ENCODE measurements around the gene HECW1.
"Not testable (repeated sequence)": the region's sequence is repeated elsewhere in the genome, so short reads cannot be mapped to it uniquely, and the experiment has no call there.

The HECW1 gene

DNA sequence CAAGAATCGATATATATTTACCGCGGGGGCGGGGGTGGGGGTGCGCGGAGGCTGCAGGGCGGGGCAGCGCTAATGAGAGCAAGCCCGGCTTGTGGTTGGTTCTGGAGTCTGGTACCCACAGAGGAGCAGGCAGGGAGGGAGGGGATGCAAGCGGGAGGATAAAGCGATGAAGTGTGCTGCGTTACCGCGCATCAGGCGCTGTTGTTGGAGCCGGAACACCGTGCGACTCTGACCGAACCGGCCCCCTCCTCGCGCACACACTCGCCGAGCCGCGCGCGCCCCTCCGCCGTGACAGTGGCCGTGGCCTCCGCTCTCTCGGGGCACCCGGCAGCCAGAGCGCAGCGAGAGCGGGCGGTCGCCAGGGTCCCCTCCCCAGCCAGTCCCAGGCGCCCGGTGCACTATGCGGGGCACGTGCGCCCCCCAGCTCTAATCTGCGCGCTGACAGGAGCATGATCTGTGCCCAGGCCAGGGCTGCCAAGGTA lies at the start of gene HECW1:
Gene HECW1 (plus strand): TSS at position 189 of the 482 bp plus-strand sequence. CDS start 131,259 bp downstream, outside the sequence.
- peak; percentile 75 for DNase-seq (ENCODE audit: low spot score)

- DNase-seq (ENCODE audit: low spot score), result peak; percentile 5
These were observed 40.8 kb upstream of the HECW1 start for GRCh38 chr7:43071604-43072003.

- DNase-seq (ENCODE audit: low spot score), result no peak
These were observed 39.9 kb upstream of the HECW1 start for GRCh38 chr7:43072530-43072929.

GRCh38 chr7:43073811-43074210 lies 38.6 kb upstream of the HECW1 start:
- not testable (repeated sequence) for DNase-seq (ENCODE audit: low spot score)

GRCh38 chr7:43076189-43076605 lies 36.2 kb upstream of the HECW1 start:
- no peak for DNase-seq (ENCODE audit: low spot score)

DNA sequence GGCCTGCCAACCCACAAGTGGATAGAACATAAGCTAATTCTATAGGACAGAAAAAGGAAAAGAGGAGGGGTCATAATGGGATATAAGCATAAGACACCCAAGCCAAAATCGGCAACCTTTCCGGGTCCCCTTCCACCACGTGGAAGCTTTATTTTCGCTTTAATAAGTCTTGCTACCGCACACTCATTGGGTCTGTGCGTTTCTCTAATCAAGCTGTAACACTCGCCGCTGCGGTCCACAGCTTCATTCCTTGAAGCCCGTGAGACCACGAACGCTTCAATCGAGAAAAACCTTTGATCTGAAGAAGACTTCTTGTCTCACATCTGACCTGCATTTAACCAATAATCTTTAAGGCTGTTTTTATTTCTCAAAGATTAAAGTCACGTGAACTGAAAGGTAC lies 35.8 kb upstream of the HECW1 start:
- no peak for DNase-seq (ENCODE audit: low spot score)

- no peak for DNase-seq (ENCODE audit: low spot score)
These were observed 35.2 kb upstream of the HECW1 start for GRCh38 chr7:43077285-43077684.

- DNase-seq (ENCODE audit: low spot score), result no peak
These were observed 34.6 kb upstream of the HECW1 start for GRCh38 chr7:43077732-43078391.

DNA sequence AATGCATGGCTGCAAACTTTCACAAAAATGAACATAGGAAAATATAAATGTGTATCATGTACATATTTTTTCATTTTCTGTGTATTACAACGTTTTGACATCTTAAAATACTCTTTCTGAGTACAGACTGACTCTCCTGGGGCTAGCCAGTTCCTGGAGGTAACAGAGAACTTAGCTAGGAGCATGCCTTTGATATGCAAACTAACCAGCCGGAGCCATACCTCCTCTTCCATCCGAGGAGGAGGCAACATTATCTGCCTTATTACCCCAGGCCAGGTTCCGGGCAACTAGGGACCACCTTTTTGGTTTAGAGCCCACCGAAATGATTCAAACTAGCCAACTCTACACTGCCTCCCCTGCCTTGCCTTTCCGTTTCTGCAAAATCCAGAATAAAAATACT lies 33.7 kb upstream of the HECW1 start:
- no peak for DNase-seq (ENCODE audit: low spot score)

- DNase-seq (ENCODE audit: low spot score), result no peak
These were observed 30.8 kb upstream of the HECW1 start for GRCh38 chr7:43081603-43082002.

GRCh38 chr7:43083106-43083505 lies 29.3 kb upstream of the HECW1 start:
- no peak for DNase-seq (ENCODE audit: low spot score)

- DNase-seq (ENCODE audit: low spot score), result no peak
These were observed 27.4 kb upstream of the HECW1 start for GRCh38 chr7:43085017-43085416.

DNA sequence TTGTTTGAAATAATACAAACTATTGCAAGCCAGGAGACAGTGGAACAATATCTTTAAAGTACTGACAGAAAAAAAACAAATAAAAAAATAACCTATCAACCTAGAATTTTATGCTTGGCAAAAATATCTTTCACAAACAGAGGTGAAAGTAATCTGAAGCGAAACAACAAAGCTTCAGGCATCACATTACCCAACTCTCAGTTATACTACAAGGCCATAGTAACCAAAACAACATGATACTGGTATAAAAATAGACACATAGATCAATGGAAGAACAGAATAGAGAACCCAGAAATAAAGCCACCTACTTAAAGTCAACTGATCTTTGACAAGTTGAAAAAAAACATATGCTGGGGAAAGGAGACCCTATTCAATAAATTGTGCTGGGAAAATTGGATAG lies 26.5 kb upstream of the HECW1 start:
- no peak for DNase-seq (ENCODE audit: low spot score)

- DNase-seq (ENCODE audit: low spot score), result no peak
These were observed 19.6 kb upstream of the HECW1 start for GRCh38 chr7:43092819-43093218.

GRCh38 chr7:43096875-43097274 lies 15.6 kb upstream of the HECW1 start:
- DNase-seq (ENCODE audit: low spot score), result no peak

DNA sequence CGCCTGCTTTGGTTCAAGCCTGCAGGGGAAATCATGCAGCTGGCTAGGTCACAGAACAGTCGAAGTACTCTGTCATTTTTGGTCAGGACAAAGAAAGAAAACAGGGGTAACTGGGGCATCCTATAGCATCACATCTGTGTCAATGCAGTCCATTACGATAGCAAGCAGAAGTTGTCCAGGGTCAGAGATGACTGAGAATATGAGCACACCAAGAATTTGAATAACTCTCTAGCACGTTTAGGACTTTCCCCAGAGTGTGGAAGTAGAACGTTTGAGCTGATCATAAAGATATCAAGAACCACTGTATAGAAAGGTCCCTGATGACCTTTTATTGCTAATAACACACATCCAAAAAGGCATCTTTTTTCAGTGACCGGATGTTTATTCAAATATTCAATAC lies 12.7 kb upstream of the HECW1 start:
- DNase-seq (ENCODE audit: low spot score), result no peak

DNA sequence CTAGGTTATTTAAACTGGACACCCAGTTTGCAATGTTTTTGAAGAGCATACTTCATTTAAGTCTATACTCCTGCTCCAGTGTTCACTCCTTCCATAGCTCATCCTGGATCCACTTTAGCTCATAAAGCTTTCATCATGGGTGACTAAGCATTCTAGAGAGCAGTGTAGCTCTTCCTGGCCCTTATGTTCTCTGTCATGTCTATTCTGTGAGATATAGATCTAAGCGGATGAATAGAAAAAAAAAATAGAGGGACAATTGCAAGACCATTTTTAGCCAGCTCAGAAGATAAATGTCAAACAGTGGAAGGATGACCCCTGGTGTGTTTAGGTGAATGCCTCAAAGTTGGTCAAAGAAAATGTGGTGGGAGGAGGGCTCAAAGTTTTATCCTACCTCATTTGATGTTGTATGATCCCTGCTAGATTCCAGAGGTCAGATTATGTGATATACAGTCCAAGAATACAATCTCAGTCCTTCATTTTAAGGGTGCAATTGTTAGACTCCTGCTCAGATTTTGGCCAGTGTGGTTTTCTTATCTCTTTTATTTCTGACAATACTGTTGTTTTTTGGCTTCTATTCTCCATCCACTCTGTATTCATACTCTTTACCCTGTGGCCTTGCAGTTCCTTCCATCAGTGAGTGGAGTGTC lies 7.5 kb upstream of the HECW1 start:
- DNase-seq (ENCODE audit: low spot score), result no peak

DNA sequence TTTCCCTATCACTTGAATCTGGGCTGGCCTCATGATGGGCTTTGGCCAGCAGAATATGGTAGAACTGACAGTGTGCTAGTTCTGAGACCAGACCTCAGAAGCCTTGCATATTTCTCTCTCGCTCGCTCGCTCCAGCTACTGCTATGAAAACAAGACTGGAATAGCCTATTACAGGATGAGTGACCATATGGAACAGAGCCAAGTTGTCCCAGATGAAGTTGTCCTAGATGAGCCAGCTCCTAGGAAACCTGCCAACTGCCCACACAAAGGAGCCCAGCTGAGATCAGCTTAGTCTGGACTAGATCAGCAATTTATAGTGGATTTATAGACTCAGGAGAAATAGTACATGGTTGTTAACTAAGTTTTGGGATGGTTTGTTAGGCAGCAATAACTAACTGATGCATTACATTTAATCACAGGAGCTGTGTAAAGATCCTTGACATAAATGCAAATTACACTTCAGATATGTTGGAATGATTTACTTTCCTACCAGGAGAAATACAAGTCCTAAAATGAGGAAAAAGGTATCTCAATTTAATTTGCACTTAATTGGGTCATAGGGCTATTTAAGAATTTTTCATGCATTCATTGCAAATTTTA lies 6.8 kb upstream of the HECW1 start:
- DNase-seq (ENCODE audit: low spot score), result no peak

GRCh38 chr7:43108255-43109011 lies 4.0 kb upstream of the HECW1 start:
- DNase-seq (ENCODE audit: low spot score), result peak; percentile 77

DNA sequence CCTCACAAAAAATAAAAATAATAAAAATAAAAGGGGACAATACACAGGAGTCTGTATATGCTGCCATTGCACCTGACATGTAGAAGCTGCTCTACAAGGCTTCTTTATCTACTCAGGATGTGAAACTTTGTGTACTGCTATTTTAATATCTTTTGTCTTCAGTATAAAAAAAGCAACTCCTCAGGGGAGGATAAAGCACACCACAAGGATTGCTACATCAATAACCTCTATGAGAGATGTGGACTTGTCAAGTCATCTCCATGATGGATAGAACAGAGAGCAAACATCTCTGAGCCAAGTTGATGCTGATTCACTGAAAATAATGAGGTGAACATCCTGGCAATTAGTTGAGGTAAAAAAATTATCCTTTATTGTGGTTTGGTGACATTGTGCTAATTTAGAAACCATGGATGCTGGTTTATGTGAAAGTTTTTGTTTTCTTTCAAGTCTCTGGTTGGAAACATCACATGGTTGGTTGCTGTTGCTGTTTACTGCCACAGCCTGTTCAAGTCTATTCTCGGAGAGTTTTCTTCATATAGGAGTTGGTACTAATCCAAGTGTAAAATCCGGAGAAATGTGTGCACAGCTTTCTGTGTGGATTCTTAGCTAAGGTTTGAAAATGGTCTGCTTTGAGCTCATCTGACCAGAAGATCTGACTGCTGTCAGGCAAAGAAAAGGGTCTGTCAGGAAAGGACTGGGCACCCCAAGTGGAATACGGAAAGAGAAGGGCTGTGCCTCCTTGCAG lies 1.5 kb upstream of the HECW1 start:
- no peak for DNase-seq (ENCODE audit: low spot score)

DNA sequence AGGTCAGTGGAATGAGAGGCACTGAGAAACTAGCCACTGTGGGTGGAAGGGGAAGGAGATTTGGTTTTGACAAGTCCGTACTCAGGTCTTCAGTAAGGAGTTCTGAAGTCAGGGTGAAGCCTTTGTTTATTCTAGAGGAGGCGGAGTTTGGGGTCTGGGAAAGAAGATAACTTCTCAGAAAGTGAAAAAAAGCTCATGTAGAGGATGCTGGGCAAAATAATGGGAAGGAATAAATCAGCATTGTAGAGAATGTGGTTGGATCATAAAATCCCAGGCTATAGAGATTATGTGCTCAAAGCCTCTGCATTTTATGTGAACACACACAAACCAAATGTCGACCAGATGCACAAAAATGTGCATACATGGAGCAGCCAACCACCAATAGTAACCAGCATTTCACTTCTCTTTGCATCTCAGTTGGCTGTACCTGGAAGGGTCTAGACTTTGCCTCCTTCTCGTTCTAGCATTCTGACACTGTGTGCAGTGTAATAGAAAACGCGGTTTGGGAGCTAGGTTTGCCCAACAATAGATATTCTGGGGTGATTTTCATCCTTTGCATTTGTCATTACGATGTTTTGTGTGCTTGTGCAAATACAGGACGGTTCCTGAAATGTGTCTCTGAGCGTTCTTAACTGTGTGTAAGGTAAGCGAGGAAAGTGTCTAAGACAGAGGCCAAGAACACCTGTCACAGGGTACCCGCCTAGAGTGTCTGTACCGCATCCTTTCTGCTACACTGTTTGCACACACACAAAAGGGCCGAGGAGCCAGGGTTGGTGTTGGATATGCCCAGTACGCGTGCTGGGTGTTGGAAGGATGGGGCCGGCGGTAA lies 603 bp upstream of the HECW1 start:
- peak; percentile 57 for DNase-seq (ENCODE audit: low spot score)
